Measurements from ENCODE around the gene HIF1A.

- TF ChIP-seq POLR2AphosphoS5 (IDR thresholded peaks at IDR 0.05; ENCODE audit: low read depth, low read length) (no peak), POLR2A (IDR thresholded peaks at IDR 0.05; ENCODE audit: low read depth, low read length) (no peak), PAX5 (IDR thresholded peaks at IDR 0.05; ENCODE audit: insufficient read depth, low read length, severe bottlenecking) (no peak)
These were observed 21.6 kb downstream of the HIF1A start for GRCh38 chr14:61716956-61717355.
